Activated CD8-positive, alpha-beta memory T cell treated with anti-CD3 and anti-CD28 coated beads, Interleukin-2, amount 50 U/mL, for 4 hours (primary cell): Measurements from ENCODE around the gene IBTK.
"Not testable (repeated sequence)": the region's sequence is repeated elsewhere in the genome, so short reads cannot be mapped to it uniquely, and the experiment has no call there.

ENCODE experiments used
- DNase-seq: peaks from one replicate; pipeline ENCODE4 v3.0.0-alpha.2; 2020

IBTK gene

DNA sequence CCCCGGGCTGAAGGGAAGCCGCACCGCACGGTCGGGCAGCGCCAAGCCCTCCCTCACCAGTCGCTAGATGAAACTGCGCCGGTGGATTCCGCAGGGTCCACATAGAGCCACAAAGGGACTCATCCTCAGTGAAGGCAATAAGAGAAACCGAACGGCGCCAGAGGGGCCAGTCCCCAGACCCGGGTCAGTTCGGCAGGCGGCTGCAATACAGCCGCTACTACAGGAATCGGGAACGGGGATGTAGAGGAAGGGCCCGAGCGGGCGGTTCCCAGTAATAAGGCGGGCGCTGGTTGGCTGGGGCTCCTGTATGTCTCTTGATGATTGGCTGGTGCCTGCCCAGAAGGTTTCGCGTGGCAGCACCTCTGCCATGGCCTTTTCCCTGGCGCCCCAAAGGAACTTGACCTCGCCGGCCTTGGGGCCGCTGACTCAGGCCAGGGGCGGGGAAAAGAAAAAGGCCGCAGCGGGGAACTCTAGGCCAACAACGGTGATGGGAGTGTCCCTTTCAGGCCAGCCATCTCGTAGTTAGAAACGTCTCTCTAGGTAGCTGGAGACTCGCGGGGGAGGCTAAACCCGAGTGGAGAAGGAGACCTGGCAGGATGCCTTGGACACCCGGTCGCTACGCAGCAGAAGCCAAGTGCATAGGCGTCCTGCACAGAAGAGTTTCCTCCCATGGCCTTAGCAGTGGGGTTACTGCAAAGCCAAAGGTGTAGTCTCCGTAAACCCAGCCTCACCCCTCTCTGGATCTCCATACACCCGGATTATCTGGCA, at the start of gene IBTK:
IBTK (minus strand) TSS at position 240 of the 768 bp plus-strand sequence. CDS start 7,258 bp downstream, outside the sequence.
- peak; percentile 92 for DNase-seq

GRCh38 chr6:82283771-82284410, 36.3 kb upstream of the IBTK start:
- no peak for DNase-seq

DNA sequence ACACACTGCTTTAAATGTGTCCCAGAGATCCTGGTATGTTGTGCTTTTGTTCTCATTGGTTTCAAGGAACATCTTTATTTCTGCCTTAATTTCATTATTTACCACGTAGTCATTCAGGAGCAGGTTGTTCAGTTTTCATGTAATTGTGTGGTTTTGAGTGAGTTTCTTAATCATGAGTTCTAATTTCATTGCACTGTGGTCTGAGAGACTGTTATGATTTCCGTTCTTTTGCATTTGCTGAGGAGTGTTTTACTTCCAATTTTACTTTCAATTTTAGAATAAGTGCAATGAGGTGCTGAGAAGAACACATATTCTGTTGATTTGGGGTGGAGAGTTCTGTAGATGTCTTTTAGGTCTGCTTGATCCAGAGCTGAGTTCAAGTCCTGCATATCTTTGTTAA, 34.0 kb upstream of the IBTK start:
- not testable (repeated sequence) for DNase-seq

DNA sequence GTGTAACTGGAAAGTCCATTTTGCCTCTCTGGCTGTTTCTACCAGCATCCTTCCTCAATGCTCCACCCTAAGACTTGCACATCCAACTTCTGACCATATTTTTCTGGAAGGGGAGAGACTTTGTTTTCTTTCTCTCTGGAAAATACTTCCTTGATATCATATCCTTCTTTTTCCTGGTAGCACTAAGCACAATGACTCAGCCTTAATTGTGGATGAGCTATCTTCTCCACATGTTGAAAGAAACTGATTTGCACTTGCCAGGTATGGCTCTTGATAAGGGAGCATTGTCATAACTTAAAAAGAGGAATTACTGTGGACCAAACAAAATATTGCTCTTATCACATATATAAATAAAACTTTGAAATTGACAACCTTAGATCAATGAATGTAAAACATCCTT, 30.1 kb upstream of the IBTK start:
- no peak for DNase-seq

GRCh38 chr6:82275686-82276085, 28.1 kb upstream of the IBTK start:
- DNase-seq, result no peak

DNA sequence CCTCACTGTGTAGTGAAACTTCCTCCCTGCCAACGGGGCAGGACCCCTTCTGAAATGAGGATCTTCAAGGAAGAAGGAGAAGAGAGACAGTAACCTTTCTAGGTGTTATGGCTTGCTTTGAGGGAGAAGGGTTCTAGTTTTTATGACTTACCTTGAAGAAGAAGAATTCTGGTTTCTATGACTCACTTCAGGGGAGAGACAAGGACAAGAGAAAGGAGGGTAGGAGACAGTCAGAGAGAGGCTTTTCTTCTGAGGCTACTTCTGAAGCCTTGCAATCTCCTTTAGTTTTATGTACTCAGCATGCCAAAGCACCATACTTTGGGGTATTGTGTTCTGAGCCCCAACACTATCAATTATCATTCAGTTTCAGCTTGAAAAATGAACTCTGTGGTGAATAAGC, 25.8 kb upstream of the IBTK start:
- DNase-seq, result no peak

DNA sequence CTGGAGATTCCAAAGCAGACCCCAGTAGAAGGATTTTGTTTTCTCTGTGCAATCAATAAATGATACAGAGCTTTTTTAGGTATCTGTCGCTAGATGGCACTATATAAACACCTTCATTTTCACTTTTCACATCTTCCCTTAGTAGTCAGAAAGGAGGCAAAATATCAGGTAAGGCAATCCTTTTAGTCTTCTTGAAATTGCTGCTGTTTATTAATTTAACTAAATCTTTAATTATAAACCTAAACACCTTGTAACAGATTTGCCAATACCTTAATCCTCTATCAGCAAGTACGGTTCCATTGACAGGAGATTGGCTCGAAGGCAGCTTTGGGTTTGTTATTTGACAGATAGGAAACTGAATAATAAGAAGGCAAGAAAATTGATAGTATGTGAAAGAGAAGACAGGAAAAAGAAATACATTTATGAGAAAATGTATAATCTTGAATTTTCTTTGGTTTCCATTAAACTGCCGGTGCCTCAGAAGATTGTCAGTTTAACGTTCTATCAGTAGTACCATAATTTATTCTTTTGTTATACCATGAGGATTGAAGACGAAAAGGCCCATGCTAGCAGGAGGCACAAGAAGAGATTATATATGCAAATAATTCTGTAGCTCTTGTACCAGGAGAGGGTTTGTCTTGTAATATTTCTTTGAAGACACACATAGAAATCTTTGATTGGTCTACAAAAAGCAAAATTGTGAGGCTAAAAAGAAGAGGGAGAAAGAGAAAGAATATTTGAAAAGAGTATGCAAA, 23.5 kb upstream of the IBTK start:
- no peak for DNase-seq

DNA sequence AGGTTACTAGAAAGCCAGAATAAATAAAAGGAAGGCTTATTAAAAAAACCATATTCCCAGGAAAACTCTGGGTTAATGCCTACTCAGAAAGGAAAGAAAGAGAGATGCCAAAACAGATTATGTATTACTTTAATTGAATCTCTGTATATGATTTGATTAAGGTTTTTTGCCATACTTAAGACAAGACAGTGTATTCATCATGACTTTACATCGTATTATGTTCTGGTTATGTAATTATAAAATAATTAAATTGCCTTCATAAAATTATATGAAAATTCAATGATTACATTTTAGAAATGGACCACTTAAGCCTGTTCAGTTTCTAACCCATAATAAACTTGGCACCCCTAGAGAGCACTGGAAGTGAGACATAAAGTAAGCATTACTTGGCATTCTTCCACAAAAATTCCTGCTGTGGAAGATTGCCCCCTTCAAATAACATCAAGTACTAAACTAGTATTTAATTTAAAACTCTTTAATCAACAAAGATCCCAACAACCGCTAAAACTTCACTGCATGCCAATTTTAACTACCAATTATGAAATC, 20.8 kb upstream of the IBTK start:
- DNase-seq, result no peak

- no peak for DNase-seq
These were observed 17.3 kb upstream of the IBTK start for GRCh38 chr6:82264824-82265223.

GRCh38 chr6:82264321-82264720, 16.8 kb upstream of the IBTK start:
- DNase-seq, result no peak

DNA sequence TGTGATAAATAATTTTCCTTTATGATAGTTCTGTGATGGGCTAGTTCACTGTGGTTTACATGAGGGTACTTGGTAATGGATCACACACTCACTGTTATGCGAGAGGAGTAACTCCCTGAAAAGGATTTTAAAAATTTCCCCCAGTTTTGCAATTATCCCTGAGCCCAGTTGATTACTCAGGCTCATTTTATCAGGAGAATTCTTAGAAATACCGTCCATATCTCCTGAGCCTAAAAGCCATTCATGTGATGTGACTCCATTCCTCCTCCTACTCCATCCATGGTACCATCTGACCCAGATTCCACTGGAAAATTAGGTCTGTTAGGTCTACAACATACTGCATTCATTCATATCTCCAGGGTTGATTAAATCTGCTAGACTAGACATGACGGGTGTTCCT, 16.4 kb upstream of the IBTK start:
- DNase-seq, result no peak

DNA sequence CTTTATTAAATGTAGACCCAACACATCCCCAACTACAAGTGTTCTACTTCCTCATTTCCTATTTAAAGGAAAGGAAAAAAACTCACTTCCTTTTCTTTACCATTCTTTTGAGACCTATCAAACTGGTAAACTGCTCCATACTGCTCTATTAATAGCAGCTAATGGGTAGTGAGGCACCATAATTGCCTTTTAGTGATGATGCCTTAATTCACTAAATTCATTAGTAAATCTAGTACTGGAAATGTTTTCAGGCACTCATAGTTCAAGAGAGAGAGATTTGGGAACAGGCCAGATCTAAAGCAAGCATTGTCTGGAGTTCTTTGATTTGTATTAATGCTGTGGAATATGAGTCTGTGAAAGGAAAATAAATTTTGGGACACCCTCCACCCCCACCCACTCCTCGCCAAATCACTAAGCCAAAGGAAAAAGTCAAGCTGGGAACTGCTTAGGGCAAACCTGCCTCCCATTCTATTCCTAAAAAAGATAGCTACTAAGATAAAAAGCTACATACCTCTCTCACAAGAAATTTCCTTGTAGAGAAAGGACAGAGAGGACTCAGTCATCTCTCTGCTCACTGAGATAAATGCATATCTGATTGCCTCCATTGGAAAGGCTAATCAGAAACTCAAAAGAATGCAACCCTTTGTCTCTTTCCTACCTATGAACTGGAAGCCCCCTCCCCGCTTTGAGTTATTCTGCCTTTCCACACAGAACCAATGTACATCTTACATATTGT, 13.6 kb upstream of the IBTK start:
- DNase-seq, result no peak

- no peak for DNase-seq
These were observed 11.8 kb upstream of the IBTK start for GRCh38 chr6:82259389-82259788.

DNA sequence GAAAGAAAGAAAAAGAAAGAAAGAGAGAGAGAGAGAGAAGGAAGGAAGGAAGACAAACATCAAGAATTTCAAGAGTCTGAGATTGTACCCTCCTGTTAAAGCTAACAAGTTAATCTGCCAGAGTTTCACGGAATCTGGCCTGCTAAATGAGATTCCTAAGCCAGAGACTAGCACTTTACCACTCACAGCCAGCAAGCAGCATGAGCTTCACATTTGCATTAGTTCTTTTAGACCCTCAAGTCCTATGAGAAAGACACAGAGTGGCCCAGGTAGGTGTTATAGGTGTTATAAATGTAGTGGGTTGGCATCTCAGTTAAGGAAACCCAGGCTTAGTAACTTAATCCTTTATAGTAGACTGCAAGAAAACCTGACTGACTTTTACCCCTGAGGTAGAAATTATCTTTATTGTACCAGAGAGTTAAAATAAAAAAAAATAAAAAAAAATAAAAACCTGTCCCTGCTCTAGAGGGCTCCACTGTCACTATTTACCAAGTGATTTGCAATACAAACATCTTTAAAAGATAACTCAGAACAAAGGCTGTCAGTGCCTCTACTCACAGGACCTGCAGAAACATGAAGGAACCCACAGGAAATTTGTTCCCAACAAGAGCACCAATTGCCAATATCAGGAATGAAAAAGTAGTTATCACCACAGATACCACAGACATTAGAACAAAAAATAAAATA, 9.7 kb upstream of the IBTK start:
- DNase-seq, result no peak

GRCh38 chr6:82254722-82255121, 7.2 kb upstream of the IBTK start:
- not testable (repeated sequence) for DNase-seq

- no peak for DNase-seq
These were observed 4.4 kb upstream of the IBTK start for GRCh38 chr6:82251942-82252341.

DNA sequence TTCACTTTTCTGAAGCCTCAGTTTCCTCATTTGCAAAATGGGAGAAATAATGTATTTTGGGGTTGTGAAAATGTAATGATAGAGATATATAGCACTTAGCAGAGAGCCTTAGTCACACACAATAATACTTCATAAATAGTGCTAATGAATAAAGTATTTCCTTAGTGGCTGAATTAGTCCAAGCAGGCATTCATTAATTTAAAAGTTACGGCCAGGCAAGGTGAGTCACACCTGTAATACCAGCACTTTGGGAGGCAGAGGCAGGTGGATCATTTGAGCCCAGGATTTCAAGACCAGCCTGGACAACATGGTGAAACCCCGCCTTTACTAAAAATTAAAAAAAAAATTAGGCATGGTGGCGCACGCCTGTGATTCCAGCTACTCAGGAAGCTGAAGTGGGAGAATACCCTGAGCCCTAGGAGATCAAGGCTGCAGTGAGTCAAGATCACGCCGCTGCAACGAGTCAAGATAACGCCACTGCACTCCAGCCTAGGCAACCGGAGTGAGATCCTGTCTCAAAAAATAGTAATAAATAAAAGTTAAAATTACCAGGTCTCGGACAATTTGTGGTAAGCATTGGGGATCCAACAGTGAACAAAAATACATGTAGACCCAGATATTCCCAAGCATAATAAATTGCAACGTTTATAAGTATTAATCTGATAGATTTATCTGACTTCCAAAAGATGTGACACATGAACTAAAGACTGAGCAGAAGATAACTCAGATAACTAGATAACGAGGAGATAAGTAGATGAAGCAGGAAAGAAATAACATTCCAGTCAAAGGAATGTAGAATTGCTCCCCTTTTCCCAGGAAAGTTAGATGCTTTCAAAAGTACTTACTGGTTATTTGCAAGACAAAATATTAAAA, 2.1 kb upstream of the IBTK start:
- DNase-seq, result no peak

GRCh38 chr6:82248273-82248735, 760 bp upstream of the IBTK start:
- no peak for DNase-seq

DNA sequence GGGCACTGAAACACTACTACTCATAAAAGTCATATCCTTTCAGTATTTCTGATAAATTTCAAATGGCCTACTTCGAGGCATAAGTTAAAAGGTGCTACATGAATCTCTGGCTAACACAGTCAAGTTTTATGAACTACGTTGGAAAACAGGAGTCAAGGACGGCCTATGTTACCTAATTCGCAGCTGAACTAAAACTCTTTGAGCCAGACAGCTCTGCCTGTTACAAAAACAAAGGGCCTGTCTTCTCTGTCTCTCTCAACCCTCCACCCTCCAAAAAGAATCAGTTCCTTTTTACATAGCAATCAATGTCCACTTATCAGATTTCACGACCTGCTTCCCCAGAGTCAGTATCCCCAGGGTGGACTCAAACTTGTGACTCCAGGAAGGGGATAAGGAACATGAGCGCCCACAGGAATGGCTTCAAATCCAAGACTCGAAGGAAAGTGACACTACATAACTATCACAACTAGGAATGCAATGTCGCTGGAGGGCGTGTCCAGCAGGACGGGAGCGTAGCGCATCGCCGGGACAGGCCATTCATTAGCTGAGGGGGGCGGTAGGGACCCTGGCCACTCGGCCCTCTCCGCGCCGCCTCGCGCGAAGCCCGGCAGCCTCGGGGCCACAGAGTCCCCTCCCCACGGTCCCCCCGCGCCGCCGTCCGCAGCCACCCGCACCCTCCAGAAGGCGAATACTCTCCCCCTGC, 591 bp downstream of the IBTK start:
- DNase-seq, result no peak

- DNase-seq, result no peak
These were observed 1.2 kb downstream of the IBTK start for GRCh38 chr6:82246370-82246769.
